Pericardium fibroblast (primary cell): ENCODE measurements around the gene SRF. TPM values are rescaled to one million over a fixed set of nuclear protein-coding genes. Genes with fewer than 3 reads are reported as not detected.

ENCODE experiments used
- total RNA-seq: library from RNA; depleted of rRNA; stranded (reverse); fragments of >200 nt; gene quantifications from 2 replicates; pipeline ENCODE4 v1.2.3, GENCODE V29; 2015

SRF gene
- 20.3 and 31.0 TPM in 2 replicates for total RNA-seq

DNA sequence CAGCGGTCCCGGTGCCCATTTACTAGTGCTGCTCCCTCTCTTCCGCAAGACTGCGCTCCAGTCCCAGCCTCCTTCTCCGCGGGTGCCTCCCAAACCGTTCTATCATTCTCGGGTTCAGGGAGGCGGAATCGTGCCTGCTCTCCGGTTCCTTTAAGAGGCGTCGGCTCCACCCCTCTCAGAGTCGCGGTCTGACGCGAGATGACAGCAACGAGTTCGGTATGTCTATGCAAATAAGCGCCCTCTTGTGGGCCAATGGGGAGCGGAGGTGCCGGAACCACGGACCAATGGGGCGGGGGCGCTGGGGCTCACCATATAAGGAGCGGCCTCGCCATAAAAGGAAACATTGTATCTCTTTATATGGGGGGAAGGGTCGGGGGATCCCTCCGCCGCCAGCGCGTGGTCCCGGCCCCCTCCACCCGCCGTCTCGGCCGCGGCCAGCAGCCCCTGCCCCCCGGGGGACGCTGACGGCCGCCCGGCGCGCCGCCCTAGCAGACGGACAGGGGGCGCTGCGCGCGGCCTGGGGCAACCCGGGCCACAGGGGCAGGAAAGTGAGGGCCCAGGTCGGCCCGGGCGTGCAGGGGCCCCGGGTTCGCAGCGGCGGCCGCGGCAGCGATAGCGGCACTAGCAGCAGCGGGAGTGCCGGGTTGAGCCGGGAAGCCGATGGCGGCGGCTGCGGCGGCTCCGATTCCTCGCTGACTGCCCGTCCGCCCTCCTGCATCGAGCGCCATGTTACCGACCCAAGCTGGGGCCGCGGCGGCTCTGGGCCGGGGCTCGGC lies at the start of gene SRF:
Gene SRF, plus strand, starts transcription at position 339 of the 776 bp plus-strand sequence. Its CDS starts 388 bp downstream, at position 727.

DNA sequence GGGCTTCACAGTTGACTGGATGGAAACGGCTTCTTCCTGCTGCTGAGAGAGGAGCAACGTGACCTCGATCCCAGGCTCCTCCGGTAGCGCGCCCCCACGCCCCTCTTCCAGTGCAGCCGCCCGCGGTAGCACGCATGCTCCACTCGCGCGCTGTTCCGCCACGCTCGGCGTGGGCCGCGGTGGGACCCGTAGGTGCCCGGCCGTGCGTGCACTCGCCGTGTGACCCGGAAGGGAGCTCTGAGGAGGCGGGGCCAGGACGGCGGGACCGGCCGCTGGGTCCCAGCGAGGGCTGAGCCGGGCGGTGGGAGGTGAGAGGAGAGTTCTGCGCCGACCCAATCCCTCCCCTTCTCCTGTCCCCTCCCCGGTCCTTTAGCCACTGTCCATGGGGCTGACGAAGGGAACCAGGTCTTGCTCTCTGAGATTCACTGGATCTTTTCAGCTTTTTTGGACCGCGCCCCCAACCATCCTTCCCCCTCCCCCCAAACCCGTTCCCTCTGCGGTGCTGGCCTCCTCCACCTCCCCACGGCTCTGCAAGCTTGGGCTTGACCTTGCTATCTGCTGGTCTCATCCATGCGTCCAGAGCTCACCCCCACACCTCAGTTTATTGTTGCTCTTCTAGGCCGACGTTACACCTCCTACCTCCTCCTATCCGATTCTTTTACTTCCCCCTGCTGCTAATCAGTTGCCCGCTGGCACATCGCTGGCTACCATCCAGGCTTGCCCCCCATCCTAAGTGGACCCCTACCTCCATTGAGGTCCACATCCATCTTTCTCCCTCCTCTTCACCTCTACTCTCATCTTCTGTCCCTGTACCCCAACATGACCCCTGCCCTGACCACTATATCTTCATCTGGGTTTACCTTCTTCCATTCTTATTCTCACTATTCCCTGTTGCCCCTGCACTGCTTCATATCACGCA lies 11.1 kb downstream of the SRF start, which contains the start of gene CUL9:
Gene CUL9, plus strand, starts transcription at position 255 of the 919 bp plus-strand sequence. CDS start 2,115 bp downstream, outside the sequence.

DNA sequence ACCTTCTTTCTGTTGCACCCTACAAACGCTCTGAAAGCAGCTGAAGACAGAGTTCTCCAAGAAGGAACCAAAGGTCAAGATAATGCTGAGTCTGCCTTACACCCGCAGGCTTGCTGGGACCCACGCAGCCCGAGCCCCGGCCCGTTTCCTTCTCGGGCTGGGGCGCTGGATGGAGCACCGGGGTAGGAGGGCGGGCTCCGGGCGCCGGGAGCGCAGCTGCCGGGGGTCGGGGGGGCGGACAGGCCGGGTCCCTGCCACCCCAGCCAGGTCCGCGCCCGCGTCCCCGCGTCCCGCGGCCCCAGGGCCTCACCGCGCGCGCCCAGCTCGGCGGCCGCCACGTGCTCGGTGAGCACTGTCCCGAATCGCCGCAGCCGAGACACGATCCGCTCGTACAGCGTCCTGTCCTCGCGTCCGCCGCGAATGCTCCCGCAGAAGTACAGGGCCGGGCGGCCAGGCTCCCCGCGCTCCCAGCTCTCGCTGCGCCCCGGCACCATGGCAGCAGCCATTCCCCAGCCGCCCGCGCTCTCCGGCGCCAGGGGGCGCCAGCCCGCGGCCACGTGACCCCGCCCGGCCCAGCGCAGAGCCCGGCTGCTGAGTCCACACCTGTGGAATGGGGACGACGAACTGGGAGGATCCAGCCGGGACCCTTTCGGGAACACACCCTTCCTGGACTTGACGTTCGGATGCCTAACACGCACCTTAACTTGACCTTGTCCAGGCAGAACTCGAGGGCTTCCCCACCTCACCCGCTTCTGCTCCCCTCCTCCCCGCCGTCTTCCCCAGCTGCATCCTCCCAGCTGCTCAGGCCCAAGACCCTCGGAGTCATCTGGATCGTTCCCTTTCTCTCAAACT lies 58.1 kb downstream of the SRF start, which contains the start of gene DNPH1:
Gene DNPH1, minus strand, starts transcription at position 531 of the 852 bp plus-strand sequence. Its CDS starts 25 bp downstream, at position 506.

Other genes starting within 250 kb of the SRF start
- 31.3 and 44.8 TPM in 2 replicates for gene CNPY3, start 241.8 kb upstream of the SRF start, total RNA-seq
- gene GNMT, start 210.5 kb upstream of the SRF start, total RNA-seq: not detected in 2 replicates
- 30.1 and 40.1 TPM in 2 replicates for gene PEX6, start 192.1 kb upstream of the SRF start, total RNA-seq
- 40.0 and 50.5 TPM in 2 replicates for gene PPP2R5D, start 186.7 kb upstream of the SRF start, total RNA-seq
- gene MEA1, start 157.3 kb upstream of the SRF start, total RNA-seq: 54.0 and 96.0 TPM in 2 replicates
- gene KLHDC3, start 157.0 kb upstream of the SRF start, total RNA-seq: 112 and 172 TPM in 2 replicates
- gene RRP36, start 149.6 kb upstream of the SRF start, total RNA-seq: 42.2 and 73.4 TPM in 2 replicates
- gene CUL7, start 117.4 kb upstream of the SRF start, total RNA-seq: 22.2 and 27.6 TPM in 2 replicates
- gene MRPL2, start 111.8 kb upstream of the SRF start, total RNA-seq: 13.4 and 23.5 TPM in 2 replicates
- 15.3 and 47.3 TPM in 2 replicates for gene KLC4, start 111.6 kb upstream of the SRF start, total RNA-seq
- gene PTK7, start 95.0 kb upstream of the SRF start, total RNA-seq: 171 and 174 TPM in 2 replicates
- 16.0 and 29.5 TPM in 2 replicates for gene CUL9, start 10.9 kb downstream of the SRF start, total RNA-seq
- 93.9 and 147 TPM in 2 replicates for gene DNPH1, start 58.2 kb downstream of the SRF start, total RNA-seq
- not detected in 2 replicates for gene TTBK1, start 72.2 kb downstream of the SRF start, total RNA-seq
- gene SLC22A7, start 127.0 kb downstream of the SRF start, total RNA-seq: not detected in 2 replicates
- 0.34 and 0.47 TPM in 2 replicates for gene CRIP3, start 137.6 kb downstream of the SRF start, total RNA-seq
- 8.2 and 10.0 TPM in 2 replicates for gene ZNF318, start 198.4 kb downstream of the SRF start, total RNA-seq